Stimulated activated CD8-positive, alpha-beta memory T cell treated with anti-CD3 and anti-CD28 coated beads, Interleukin-4, amount 100 ng/mL, for 1 hour (primary cell): ENCODE measurements around the gene CYB561A3.

Experiments used
- DNase-seq, 2 donors: peaks; one replicate each; pipeline ENCODE4 v3.0.0-alpha.2; 2020; ENCODE audit warnings: low read depth in 2 of 2, low spot score in 1 of 2

The CYB561A3 gene

GRCh38 chr11:61329871-61330270 is 31.8 kb downstream of the CYB561A3 start:
- DNase-seq, result no peak

- DNase-seq, result no peak
Measured at GRCh38 chr11:61328351-61328750, 33.3 kb downstream of the CYB561A3 start.

GRCh38 chr11:61327669-61328071 is 34.0 kb downstream of the CYB561A3 start:
- no peak for DNase-seq

GRCh38 chr11:61325649-61326414 is 35.9 kb downstream of the CYB561A3 start:
- no peak for DNase-seq

GRCh38 chr11:61315260-61315659 is 46.4 kb downstream of the CYB561A3 start:
- DNase-seq, result no peak

GRCh38 chr11:61310749-61311148 is 50.9 kb downstream of the CYB561A3 start:
- no peak for DNase-seq

- no peak for DNase-seq
Measured at GRCh38 chr11:61309739-61310138, 51.9 kb downstream of the CYB561A3 start.

GRCh38 chr11:61309141-61309540 is 52.5 kb downstream of the CYB561A3 start:
- DNase-seq, result no peak

- no peak for DNase-seq
Measured at GRCh38 chr11:61307354-61307753, 54.3 kb downstream of the CYB561A3 start.

GRCh38 chr11:61306221-61306620 is 55.5 kb downstream of the CYB561A3 start:
- DNase-seq, result no peak

- no peak for DNase-seq
Measured at GRCh38 chr11:61305417-61305816, 56.3 kb downstream of the CYB561A3 start.

- no peak for DNase-seq
Measured at GRCh38 chr11:61303725-61304124, 58.0 kb downstream of the CYB561A3 start.

- DNase-seq, result no peak
Measured at GRCh38 chr11:61302550-61302949, 59.1 kb downstream of the CYB561A3 start.
